Epithelial cell of proximal tubule (primary cell): Measurements from ENCODE around the gene ALB. TPM values are rescaled to one million over a fixed set of nuclear protein-coding genes. Genes with fewer than 3 reads are reported as not detected.

Experiments used
- DNase-seq: peaks from one replicate; pipeline ENCODE4 v3.0.0-alpha.2; 2011; ENCODE audit warnings: low read depth
- H3K4me3 ChIP-seq: 2 replicates; pipeline ENCODE4 v1.5.1; 2011; ENCODE audit warnings: low read depth, mild to moderate bottlenecking, low read length
- total RNA-seq: library from RNA; depleted of rRNA; stranded (reverse); fragments of >200 nt; gene quantifications from 2 replicates; pipeline ENCODE4 v1.2.3, GENCODE V29; 2015
- TF ChIP-seq, protein P1 (sequence below): conservative IDR thresholded peaks from 2 replicates; pipeline ENCODE4 v1.5.1; 2012; ENCODE audit warnings: low read depth, mild to moderate bottlenecking, low read length

Gene ALB
- total RNA-seq, 1 donor from 2014 or later = not detected

- TF ChIP-seq, protein P1, sequence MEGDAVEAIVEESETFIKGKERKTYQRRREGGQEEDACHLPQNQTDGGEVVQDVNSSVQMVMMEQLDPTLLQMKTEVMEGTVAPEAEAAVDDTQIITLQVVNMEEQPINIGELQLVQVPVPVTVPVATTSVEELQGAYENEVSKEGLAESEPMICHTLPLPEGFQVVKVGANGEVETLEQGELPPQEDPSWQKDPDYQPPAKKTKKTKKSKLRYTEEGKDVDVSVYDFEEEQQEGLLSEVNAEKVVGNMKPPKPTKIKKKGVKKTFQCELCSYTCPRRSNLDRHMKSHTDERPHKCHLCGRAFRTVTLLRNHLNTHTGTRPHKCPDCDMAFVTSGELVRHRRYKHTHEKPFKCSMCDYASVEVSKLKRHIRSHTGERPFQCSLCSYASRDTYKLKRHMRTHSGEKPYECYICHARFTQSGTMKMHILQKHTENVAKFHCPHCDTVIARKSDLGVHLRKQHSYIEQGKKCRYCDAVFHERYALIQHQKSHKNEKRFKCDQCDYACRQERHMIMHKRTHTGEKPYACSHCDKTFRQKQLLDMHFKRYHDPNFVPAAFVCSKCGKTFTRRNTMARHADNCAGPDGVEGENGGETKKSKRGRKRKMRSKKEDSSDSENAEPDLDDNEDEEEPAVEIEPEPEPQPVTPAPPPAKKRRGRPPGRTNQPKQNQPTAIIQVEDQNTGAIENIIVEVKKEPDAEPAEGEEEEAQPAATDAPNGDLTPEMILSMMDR = no peak
- DNase-seq = no peak
- H3K4me3 ChIP-seq = no peak overlapping the region
Observed at GRCh38 chr4:73460913-73461522, 56.9 kb downstream of the ALB start.

DNA sequence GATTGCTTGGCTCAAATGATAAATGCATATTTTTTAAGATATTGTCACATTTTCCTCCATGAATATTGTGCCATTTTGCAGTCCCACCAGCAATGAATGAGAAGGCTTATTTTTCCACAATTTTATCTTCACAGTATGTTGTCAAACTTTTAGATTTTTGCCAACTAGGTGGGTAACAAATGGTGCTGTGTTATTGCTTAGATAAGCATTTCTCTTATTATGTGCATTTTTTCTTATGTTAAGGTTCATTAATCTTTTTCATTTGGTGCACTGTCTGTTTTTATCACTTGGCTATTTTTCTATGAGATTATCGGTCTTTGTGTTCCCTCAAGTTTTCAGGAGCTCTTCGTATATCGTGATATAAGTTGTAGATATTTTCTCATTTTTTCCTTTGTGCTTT lies 64.1 kb downstream of the ALB start:
- H3K4me3 ChIP-seq = no peak overlapping the region
- DNase-seq = no peak
- TF ChIP-seq, protein P1 = no peak

GRCh38 chr4:73470728-73471127 lies 66.6 kb downstream of the ALB start:
- no peak for DNase-seq
- TF ChIP-seq, protein P1 = no peak
- H3K4me3 ChIP-seq = no peak overlapping the region

Other genes with a start within 250 kb of the ALB start
- 25.4 and 33.3 TPM in 2 replicates for gene ANKRD17, start 145.5 kb upstream of the ALB start, total RNA-seq
- 0.22 and 2.2 TPM in 2 replicates for gene AFP, start 31.9 kb downstream of the ALB start, total RNA-seq
- not detected in 2 replicates for gene AFM, start 77.5 kb downstream of the ALB start, total RNA-seq
- 2.8 and 5.9 TPM in 2 replicates for gene RASSF6, start 216.1 kb downstream of the ALB start, total RNA-seq